Measurements from ENCODE around the gene PBXIP1.
"Not testable (repeated sequence)": the region's sequence is repeated elsewhere in the genome, so short reads cannot be mapped to it uniquely, and the experiment has no call there.

PBXIP1 gene

GRCh38 chr1:154937085-154937987 lies 18.6 kb downstream of the PBXIP1 start:
- peak; percentile 71 to 74 for DNase-seq (ENCODE audit: low read depth in 2 of 2)

GRCh38 chr1:154936555-154937084 lies 19.3 kb downstream of the PBXIP1 start, which contains the start of gene PMVK:
PMVK (minus strand) TSS chr1:154936719; CDS start chr1:154936685, 34 bp downstream.
- peak; percentile 86 to 92 for DNase-seq (ENCODE audit: low read depth in 2 of 2)

- DNase-seq (ENCODE audit: low read depth in 2 of 2) = no peak
These were observed 19.9 kb downstream of the PBXIP1 start for GRCh38 chr1:154935749-154936554.

GRCh38 chr1:154934358-154934948 lies 21.4 kb downstream of the PBXIP1 start:
- DNase-seq (ENCODE audit: low read depth in 2 of 2) = no peak

- no peak for DNase-seq (ENCODE audit: low read depth in 2 of 2)
These were observed 23.9 kb downstream of the PBXIP1 start for GRCh38 chr1:154931940-154932487.

- no peak for DNase-seq (ENCODE audit: low read depth in 2 of 2)
These were observed 29.7 kb downstream of the PBXIP1 start for GRCh38 chr1:154926201-154926600.

- DNase-seq (ENCODE audit: low read depth in 2 of 2) = no peak
These were observed 30.3 kb downstream of the PBXIP1 start for GRCh38 chr1:154925335-154926170.

GRCh38 chr1:154923695-154924094 lies 32.2 kb downstream of the PBXIP1 start:
- DNase-seq (ENCODE audit: low read depth in 2 of 2) = no peak

- DNase-seq (ENCODE audit: low read depth in 2 of 2) = no peak
These were observed 42.6 kb downstream of the PBXIP1 start for GRCh38 chr1:154913273-154913672.

- DNase-seq (ENCODE audit: low read depth in 2 of 2) = no peak
These were observed 43.1 kb downstream of the PBXIP1 start for GRCh38 chr1:154912755-154913154.

- DNase-seq (ENCODE audit: low read depth in 2 of 2) = no peak
These were observed 44.0 kb downstream of the PBXIP1 start for GRCh38 chr1:154911691-154912550.

GRCh38 chr1:154910851-154911250 lies 45.0 kb downstream of the PBXIP1 start:
- DNase-seq (ENCODE audit: low read depth in 2 of 2) = no peak

GRCh38 chr1:154908937-154909336 lies 47.0 kb downstream of the PBXIP1 start:
- no peak for DNase-seq (ENCODE audit: low read depth in 2 of 2)

GRCh38 chr1:154908129-154908528 lies 47.8 kb downstream of the PBXIP1 start:
- DNase-seq (ENCODE audit: low read depth in 2 of 2) = not testable (repeated sequence)

GRCh38 chr1:154906621-154907081 lies 49.2 kb downstream of the PBXIP1 start:
- DNase-seq (ENCODE audit: low read depth in 2 of 2) = no peak

- no peak for DNase-seq (ENCODE audit: low read depth in 2 of 2)
These were observed 52.8 kb downstream of the PBXIP1 start for GRCh38 chr1:154902938-154903566.

- DNase-seq (ENCODE audit: low read depth in 2 of 2) = no peak
These were observed 54.3 kb downstream of the PBXIP1 start for GRCh38 chr1:154901591-154901990.

- DNase-seq (ENCODE audit: low read depth in 2 of 2) = no peak
These were observed 56.9 kb downstream of the PBXIP1 start for GRCh38 chr1:154899041-154899440.

- DNase-seq (ENCODE audit: low read depth in 2 of 2) = no peak
These were observed 59.1 kb downstream of the PBXIP1 start for GRCh38 chr1:154896771-154897286.
